Measurements from ENCODE around the gene EPB41L2. TPM values are rescaled to one million over a fixed set of nuclear protein-coding genes. Genes with fewer than 3 reads are reported as not detected.
"Not testable (repeated sequence)": the region's sequence is repeated elsewhere in the genome, so short reads cannot be mapped to it uniquely, and the experiment has no call there.

The EPB41L2 gene
- total RNA-seq, 1 donor from 2014 or later, result 9.1 TPM

DNA sequence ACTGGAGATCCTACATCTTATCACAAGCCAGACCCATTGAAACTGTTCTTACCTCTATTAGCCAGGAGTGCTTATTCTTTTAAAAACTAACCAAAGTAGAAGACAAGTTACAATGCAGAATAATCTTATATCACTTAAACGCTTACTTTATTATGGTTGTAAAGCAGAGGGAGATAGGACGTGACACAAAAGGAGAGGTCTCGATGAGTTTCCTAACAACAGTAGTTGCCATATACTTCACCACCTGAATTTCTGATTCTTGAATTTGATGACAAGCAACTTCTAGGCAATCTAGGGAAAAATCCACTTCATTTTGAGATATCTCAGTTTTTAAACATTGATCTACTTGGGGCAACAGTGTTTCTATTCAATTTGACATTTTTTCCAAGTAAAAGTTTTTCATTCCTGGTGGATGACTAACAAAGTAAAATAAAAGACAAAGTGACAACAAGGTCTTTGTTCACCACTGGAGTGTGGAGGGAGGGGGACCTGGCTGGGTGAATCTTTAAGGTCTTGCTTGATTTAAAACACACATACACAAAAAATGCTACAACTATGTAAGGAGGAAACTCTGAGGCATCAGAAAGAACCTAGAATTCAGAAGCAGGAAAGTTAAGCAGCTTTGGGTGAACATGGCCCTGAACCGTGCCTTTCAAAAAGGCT, 125.0 kb downstream of the EPB41L2 start:
- ATAC-seq, result no peak

- no peak for ATAC-seq
Measured at GRCh38 chr6:130936933-130937332, 126.1 kb downstream of the EPB41L2 start.

- no peak for ATAC-seq
Measured at GRCh38 chr6:130935978-130936377, 127.1 kb downstream of the EPB41L2 start.

DNA sequence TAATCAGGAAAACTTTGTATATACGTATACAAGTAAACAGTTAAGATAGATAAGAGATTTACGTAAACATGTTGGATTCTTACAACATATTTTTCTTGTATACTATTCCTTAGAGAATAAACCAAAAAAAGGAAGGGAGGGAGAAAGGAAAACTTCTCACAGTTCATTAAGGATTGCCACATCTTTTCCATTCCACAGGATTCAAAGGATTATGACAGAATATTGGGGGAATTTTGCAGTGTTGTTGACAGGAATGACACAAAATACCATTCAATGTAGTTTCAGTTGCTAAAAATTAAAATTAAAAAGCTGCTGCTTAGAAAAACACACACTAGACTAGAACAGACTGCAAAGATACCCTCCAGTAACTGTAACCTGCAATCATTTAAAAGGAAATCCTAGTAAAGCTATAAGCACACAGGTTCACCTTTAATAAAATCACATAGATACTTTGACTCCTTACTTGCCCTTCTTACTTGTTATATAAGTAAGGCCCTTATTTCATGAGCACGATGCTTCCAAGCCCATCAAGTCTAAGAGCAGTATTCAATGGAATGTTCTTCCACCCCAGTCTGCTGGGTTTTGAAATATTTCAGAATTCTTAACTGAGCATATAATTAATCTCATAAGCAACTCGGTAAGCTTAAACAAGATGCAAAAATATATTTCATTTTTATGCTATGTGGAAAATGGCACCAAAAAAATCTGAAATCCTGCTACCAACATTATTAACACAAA, 128.0 kb downstream of the EPB41L2 start:
- no peak for ATAC-seq

DNA sequence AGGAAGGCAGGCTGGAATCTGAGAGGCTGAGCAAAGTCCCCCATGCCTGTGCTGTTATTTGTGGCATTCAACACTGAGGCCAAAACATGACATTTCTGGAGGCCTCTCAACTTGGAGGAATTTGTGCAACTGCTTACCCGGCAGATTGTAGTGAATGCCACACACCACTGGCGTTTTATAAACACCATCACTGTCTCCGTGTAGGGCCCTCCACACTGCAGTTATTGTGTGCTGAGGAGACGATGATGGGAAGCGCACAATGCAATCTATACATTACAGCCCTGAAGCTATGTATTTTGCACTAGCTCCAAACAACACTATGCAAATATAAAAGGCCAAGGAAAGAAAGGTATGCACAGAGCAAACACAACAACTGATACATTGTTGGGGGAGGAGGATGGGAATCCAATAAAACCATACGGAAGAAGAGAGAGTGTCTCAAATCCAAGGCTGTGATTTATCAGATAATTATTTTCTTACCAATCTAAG, 129.3 kb downstream of the EPB41L2 start:
- ATAC-seq, result no peak

DNA sequence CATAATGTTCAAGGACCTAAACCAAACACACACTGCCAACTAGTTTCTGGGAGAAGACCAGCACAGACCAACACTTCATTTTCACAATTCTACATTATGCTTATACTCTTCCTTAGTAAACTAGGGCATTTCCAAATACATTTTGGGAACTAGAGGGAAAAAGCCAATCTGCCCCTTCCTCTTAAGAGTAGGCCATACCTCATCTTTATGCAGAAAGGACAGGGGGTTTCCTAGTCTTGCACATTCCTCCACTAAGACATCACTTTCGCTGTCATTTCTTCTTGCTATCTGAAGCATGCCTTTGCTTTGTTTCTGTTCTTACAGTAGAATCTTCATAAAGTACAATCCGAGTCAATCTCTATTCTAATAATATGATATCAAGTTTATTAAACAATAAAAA, 130.1 kb downstream of the EPB41L2 start:
- no peak for ATAC-seq

- no peak for ATAC-seq
Measured at GRCh38 chr6:130932438-130932837, 130.6 kb downstream of the EPB41L2 start.

DNA sequence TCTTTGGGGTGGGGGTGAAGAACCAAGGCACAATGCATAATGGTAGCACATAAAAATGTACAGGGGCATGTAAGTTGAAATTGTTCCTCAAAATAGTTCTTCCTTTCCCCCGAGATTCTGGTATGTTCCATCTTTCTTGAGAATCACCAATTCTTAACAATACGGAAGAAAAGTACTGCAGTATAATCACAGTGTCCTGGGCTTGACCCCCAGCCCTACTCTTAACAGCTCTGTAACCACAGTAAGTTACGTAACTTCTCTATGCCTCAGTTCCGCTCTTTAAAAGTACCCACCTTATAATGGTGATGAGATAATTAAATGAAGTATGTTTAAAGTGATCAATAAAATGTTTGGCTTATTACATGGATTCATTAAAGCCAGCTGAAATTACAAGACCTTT, 131.4 kb downstream of the EPB41L2 start:
- ATAC-seq, result no peak

- no peak for ATAC-seq
Measured at GRCh38 chr6:130929036-130929678, 133.9 kb downstream of the EPB41L2 start.

DNA sequence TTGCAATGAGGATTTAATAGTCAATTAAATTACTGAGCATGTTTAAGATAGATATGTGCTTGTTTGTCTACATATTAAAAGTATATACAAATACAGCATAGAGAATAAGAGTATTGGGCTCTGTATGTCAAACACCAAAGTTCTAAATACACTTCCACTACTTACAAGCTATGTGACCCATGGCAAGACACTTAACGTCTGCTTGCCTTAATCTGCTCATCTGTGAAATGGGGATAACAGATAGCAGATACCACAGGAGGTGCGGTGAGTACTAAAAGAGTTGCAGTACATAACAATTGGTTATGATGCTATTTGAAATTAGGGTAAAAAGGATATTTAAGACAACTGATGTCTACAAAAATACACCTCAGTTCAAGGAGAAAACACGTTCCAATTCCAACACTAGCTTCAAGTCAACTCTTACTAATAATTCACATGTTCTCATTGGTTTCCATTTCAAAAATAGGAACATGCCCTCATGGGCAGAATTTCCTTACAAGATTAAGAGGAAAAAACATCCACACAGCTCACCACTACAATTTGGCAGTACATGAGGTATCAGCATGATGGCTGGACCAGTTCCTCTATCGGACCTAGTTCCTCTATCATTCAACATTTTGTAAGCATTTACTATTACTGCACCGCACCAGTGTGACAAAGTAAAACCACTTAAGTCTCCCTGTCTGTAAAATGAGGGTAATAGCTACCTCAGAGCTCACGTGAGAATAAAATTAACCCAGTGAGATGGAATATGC, 134.7 kb downstream of the EPB41L2 start:
- ATAC-seq, result no peak

DNA sequence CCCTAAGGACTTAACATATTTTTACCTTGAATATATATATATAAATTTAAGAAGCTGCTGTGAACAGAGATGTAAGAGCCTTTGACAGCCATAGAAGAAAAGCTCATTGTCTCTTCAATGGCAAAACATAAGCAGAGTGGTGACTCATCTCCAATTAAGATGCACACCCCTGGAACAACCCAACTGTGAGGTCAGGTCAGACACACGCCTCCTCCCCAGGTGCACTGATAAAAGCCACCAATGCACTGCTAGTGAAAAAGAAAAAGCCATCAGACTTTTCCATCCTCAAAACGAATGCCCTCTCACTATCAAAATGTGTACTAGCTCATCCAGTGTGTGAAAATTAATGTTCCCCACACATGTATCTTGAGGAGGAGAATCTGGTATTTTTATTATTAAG, 135.7 kb downstream of the EPB41L2 start:
- peak; percentile 42 for ATAC-seq

DNA sequence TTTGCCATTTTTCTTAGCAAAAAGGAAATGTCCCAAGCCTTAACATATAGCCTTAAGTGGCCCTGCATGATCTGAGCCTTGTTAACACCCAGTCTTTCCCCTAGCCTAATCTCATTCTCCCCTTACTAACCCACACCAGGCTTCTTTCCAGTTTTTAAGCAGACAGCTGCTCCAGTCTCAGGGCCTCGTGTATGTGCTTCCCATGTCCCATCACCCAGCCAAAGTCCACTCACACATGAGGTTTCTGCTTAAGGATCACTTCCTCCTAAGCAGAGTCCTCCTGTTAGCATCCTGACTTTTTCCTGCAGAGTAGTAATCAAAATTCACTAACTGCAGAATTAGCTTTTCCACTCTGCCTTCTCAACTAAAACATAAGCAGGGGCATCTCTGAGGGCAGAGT, 139.7 kb downstream of the EPB41L2 start:
- ATAC-seq, result no peak

DNA sequence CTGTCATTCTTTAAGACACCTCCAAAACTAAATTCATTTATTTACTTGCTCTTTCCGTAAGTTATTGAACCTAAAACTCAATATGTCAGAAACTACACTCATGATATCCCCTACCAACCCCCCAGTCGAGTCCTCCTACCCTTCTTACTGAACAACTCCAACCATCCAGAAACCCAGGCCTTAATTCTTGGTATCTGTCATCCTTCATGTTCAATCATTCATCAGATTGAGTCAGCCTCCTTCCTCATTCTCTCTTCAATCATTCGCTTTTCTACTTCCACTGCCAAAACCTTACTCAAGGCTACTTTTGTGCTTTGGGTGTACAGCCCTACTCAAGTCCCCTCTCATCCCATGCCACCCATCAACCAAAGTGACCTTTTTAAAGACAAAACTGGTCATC, 140.1 kb downstream of the EPB41L2 start:
- ATAC-seq, result no peak

GRCh38 chr6:130920969-130921368, 142.1 kb downstream of the EPB41L2 start:
- ATAC-seq, result no peak

GRCh38 chr6:130918171-130918570, 144.9 kb downstream of the EPB41L2 start:
- ATAC-seq, result no peak

DNA sequence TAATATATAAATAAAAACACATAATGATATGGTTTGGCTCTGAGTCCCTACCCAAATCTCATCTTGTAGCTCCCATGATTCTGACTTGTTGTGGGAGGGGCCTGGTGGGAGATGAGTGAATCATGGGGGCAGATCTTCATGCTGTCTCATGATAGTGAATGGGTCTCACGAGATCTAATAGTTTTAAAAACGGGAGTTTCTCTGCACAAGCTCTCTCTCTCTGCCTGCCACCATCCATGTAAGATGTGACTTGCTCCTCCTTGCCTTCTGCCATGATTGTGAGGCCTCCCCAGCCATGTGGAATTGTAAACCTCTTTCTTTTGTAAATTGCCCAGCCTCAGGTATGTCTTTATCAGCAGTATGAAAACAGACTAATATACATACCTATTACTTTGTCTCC, 147.4 kb downstream of the EPB41L2 start:
- ATAC-seq, result not testable (repeated sequence)

GRCh38 chr6:130913120-130913519, 149.9 kb downstream of the EPB41L2 start:
- no peak for ATAC-seq

- ATAC-seq, result no peak
Measured at GRCh38 chr6:130912434-130912833, 150.6 kb downstream of the EPB41L2 start.

DNA sequence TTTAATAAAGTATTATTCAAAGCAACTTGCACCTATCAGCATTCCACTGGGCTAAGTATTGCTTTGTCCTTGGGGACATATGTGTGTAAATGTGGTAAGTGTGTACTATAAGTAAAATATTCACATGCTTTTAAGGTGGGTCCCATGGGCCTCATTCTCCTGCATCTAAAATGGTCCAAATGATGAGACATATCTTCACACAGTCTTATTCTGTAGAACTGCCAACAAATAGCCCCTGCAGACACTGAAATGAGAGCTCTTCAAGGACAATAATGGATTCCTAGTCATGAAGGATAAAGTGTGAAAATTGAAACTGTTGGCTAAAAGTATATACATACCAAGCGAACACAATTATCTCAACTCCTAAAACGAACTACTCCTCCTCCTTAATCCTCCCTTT, 154.1 kb downstream of the EPB41L2 start:
- ATAC-seq, result no peak

- no peak for ATAC-seq
Measured at GRCh38 chr6:130908188-130908587, 154.9 kb downstream of the EPB41L2 start.

GRCh38 chr6:130907687-130908086, 155.4 kb downstream of the EPB41L2 start:
- no peak for ATAC-seq

GRCh38 chr6:130906736-130907381, 156.2 kb downstream of the EPB41L2 start:
- no peak for ATAC-seq

Measured in esophagus mucosa (tissue), 1 donor.